Measurements from ENCODE around the gene HS6ST3.

The HS6ST3 gene

GRCh38 chr13:96199315-96199714 lies 109.4 kb downstream of the HS6ST3 start:
- DNase-seq = no peak

GRCh38 chr13:96200810-96201209 lies 110.9 kb downstream of the HS6ST3 start:
- DNase-seq = no peak

GRCh38 chr13:96202315-96202714 lies 112.4 kb downstream of the HS6ST3 start:
- no peak for DNase-seq

GRCh38 chr13:96203471-96203870 lies 113.6 kb downstream of the HS6ST3 start:
- no peak for DNase-seq

GRCh38 chr13:96214824-96215445 lies 125.0 kb downstream of the HS6ST3 start:
- DNase-seq = no peak

- DNase-seq = no peak
Measured at GRCh38 chr13:96216543-96216942, 126.6 kb downstream of the HS6ST3 start.

- no peak for DNase-seq
Measured at GRCh38 chr13:96218475-96218874, 128.6 kb downstream of the HS6ST3 start.

- DNase-seq = no peak
Measured at GRCh38 chr13:96221471-96221870, 131.6 kb downstream of the HS6ST3 start.

GRCh38 chr13:96223231-96223630 lies 133.3 kb downstream of the HS6ST3 start:
- DNase-seq = peak in 4 of 14 donors; percentile 9 to 27 (median 17)

- DNase-seq = no peak
Measured at GRCh38 chr13:96229356-96229755, 139.4 kb downstream of the HS6ST3 start.

- peak in 1 of 14 donors; percentile 2 for DNase-seq
Measured at GRCh38 chr13:96238241-96238640, 148.3 kb downstream of the HS6ST3 start.

- no peak for DNase-seq
Measured at GRCh38 chr13:96238861-96239260, 149.0 kb downstream of the HS6ST3 start.

- no peak for DNase-seq
Measured at GRCh38 chr13:96243376-96243775, 153.5 kb downstream of the HS6ST3 start.

GRCh38 chr13:96248103-96248502 lies 158.2 kb downstream of the HS6ST3 start:
- DNase-seq = no peak

- DNase-seq = no peak
Measured at GRCh38 chr13:96248996-96249395, 159.1 kb downstream of the HS6ST3 start.

GRCh38 chr13:96252903-96253302 lies 163.0 kb downstream of the HS6ST3 start:
- DNase-seq = no peak

GRCh38 chr13:96273196-96273595 lies 183.3 kb downstream of the HS6ST3 start:
- no peak for DNase-seq

GRCh38 chr13:96274046-96274445 lies 184.1 kb downstream of the HS6ST3 start:
- DNase-seq = no peak

- DNase-seq = no peak
Measured at GRCh38 chr13:96279904-96280303, 190.0 kb downstream of the HS6ST3 start.

GRCh38 chr13:96284971-96285370 lies 195.1 kb downstream of the HS6ST3 start:
- no peak for DNase-seq

- DNase-seq = no peak
Measured at GRCh38 chr13:96285729-96286128, 195.8 kb downstream of the HS6ST3 start.

- DNase-seq = no peak
Measured at GRCh38 chr13:96294930-96295881, 205.3 kb downstream of the HS6ST3 start.

- DNase-seq = no peak
Measured at GRCh38 chr13:96297360-96297759, 207.5 kb downstream of the HS6ST3 start.

GRCh38 chr13:96299235-96299634 lies 209.3 kb downstream of the HS6ST3 start:
- no peak for DNase-seq

All from C1 segment of cervical spinal cord (tissue), 14 donors.